GM18499 (cell line): Measurements from ENCODE around the gene ABCC11.
"Not testable (repeated sequence)": the region's sequence is repeated elsewhere in the genome, so short reads cannot be mapped to it uniquely, and the experiment has no call there.

Experiments
- ATAC-seq: cut with Tn5 transposase; IDR thresholded peaks from one replicate; pipeline ENCODE4 v1.9.1; 2021; ENCODE audit warnings: moderate number of reproducible peaks; ENCODE audit not compliant: insufficient read depth, unreplicated experiment

The ABCC11 gene

GRCh38 chr16:48204825-48205151, 42.6 kb downstream of the ABCC11 start:
- ATAC-seq = no peak

GRCh38 chr16:48203974-48204824, 43.1 kb downstream of the ABCC11 start:
- ATAC-seq = no peak

- ATAC-seq = no peak
Measured at GRCh38 chr16:48201515-48202201, 45.7 kb downstream of the ABCC11 start.

GRCh38 chr16:48197294-48197693, 50.0 kb downstream of the ABCC11 start:
- ATAC-seq = no peak

- no peak for ATAC-seq
Measured at GRCh38 chr16:48194828-48195556, 52.3 kb downstream of the ABCC11 start.

- ATAC-seq = no peak
Measured at GRCh38 chr16:48193846-48194245, 53.5 kb downstream of the ABCC11 start.

DNA sequence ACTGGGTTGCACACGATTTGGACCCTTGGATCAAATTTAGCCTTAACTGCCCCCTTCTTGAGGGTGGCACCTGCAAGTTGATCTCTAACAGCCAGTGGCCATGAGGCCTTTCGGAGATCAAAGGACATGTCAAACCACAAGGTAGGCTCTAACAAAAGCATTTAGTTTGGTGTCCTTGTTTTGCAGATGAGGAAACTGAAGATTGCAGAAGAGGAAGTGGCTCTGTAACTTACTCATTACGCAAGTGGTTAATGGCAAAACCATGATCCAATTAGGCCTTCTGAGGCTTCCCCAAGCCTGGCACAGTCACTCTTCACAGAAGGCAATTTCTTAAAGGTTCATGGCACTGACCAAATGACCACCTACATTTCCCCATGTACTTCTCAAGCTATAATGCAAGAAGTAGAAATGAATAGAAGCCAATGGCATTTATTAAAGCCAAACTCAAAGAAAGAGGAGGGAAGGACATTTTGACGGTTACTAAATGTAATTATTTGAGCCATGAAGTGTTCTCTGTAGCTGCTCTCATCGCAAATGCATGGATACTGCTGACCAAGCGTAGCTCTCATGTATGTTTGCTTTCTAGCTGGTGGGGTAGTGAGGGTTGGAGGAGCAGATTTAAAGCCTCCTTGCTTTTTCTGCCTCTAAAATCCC, 58.8 kb downstream of the ABCC11 start:
- peak; percentile 78 for ATAC-seq

DNA sequence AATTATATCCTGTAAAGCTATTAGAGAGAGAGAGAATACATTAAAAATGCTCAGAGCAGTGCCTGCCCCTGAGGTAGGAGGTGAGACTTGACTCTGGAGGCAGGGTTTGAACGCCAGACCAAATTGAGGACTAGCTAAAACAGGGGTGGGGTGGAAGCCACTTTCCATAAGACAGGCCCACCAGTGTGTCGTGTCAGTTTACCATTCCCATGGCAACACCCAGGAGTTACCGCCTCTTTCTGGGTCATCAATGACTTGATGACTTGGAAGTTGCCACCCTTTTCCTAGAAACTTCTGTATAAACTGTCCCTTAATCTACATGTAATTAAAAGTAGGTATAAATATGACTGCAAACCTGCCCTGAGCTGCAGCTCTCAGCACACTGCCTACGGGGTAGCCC, 59.6 kb downstream of the ABCC11 start:
- no peak for ATAC-seq

GRCh38 chr16:48184681-48185080, 62.7 kb downstream of the ABCC11 start:
- no peak for ATAC-seq

DNA sequence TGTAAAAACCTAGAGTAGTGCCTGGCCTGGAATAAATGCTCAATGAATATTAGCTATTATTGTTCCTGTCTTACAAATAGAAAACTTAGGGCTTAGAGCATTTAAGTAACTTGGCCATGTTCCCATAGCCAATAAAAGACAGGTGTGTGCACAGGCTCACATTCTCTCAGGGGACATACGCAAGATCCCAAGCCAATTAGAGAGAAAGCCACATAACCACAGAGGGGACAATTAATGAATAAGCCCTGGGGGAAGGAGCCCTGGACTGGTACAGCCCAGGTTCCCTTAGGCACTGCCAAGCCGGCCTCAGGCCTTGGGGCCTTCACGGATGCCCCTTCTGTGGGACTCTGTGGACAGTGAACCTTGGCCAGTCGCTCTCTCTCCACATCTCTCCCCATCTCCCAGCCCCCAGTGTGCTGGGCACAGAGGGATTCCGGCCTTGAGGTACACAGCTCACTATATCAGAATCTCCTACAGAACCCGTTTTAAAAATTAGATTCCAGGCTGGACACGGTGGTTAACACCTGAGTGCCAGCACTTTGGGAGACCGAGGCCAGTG, 64.3 kb downstream of the ABCC11 start:
- no peak for ATAC-seq

GRCh38 chr16:48181746-48182520, 65.4 kb downstream of the ABCC11 start:
- not testable (repeated sequence) for ATAC-seq

DNA sequence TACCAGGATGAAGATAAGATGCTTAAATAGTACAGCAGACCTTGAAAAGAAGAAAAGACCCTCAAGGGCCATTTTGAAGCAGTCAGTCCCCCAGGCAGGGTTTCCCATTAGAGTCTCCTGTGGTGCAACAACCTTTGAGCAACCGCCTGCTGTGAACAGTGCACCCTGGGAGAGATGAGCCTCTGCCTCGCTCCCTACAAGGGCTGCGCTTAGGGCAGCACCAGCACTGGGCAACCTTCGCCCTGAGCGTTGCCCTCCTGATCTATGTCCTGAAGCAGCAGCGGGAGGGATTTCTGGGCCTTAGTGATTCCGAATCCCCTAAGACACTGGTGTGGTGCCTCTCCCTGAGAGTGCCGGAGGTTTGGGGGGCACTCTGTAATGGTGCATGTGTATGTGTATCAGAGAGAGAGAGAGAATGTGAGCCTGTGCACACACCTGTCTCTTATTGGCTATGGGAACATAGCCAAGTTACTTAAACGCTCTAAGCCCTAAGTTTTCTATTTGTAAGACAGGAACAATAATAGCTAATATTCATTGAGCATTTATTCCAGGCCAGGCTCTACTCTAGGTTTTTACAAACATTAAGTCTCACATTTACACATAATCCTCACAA, 66.4 kb downstream of the ABCC11 start:
- no peak for ATAC-seq

DNA sequence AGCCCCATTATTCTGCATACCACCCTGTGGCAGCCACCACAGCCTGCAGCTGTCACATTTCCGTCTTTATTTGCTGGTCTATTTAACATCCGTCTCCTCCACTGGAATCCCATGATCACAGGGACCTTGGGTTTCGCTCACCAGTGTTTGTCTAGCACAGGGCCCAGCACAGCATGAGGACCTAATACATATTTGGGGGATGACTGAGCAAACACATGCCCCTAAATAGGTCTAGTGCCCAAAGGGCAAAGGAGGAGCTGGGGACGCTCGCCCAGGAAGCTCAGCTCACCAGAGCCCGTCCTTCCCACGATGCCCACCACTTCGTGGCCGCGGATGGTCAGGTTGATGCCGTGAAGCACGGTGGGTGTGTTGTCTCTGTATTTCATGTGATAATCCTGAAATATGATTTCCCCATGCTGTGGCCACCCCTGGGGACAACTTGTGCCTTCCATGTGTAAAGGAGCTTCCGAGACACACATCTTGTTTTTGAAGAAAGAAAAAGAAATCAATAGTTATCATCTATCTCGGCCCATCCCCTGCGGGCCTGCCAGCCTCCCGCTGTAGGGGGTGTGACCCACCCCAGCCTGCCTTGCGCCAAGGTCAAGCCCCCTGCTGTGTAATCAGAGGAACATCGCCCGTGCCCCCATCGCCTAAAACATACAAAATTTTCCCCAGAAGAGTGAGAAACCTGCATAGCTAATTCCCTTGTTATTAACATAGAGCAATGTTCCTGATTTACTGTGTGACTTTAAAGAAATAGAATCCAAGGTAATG, 70.5 kb downstream of the ABCC11 start:
- no peak for ATAC-seq

DNA sequence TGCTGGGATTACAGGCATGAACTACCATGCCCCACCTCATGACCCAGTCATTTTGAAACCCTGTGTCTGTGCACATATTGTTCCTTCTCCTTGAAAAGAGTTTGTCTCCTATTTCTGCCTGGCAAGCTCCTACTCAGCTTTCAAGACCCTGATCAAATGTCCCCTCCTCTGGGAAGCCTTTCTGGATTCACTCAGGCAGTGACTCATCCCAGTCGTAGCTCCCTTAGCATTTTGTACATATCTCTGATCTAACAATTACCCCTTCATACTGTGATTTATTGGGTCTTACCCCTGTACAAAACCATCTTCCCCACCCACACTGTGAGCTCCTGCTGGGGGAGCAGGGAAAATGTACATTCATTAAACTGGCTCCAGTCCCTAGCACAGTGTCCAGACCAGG, 73.5 kb downstream of the ABCC11 start:
- no peak for ATAC-seq

- no peak for ATAC-seq
Measured at GRCh38 chr16:48172682-48173081, 74.7 kb downstream of the ABCC11 start.

DNA sequence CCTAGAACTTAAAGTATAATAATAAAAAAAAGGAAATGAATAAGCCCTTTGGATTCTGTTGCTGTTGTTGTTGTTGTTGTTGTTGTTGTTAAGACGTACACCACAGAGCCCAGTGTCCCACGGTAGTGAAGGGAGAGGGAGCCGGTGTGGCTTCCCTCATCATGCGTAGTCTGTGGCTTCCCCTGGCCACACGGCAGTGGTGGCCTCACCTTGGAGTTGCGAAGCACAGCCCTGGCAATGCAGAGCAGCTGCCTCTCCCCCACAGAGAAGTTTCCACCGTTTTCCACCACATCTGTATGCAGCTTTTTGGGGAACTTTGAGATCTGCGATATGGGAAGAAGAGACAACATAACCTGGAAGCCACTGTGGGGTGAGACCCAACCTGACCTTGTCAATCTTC, 77.4 kb downstream of the ABCC11 start:
- no peak for ATAC-seq

DNA sequence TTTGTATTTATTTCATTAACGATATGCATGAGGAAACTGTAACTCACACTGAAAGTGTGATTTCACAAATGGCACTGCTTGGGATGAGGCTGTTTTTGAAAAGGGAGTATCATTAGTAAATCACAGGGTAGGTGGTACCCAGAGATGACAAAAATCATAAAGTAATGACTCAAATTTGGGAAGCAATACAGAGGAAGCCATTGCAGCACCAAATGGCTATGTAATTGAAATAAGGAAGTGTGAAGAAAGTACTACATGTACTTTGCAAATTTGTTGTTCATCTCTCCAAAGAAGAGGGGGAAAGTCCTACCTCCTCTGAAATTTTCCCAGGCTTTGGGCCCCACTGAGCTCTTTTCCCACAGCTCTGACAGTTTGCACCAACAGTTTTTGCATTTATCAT, 79.3 kb downstream of the ABCC11 start:
- no peak for ATAC-seq

DNA sequence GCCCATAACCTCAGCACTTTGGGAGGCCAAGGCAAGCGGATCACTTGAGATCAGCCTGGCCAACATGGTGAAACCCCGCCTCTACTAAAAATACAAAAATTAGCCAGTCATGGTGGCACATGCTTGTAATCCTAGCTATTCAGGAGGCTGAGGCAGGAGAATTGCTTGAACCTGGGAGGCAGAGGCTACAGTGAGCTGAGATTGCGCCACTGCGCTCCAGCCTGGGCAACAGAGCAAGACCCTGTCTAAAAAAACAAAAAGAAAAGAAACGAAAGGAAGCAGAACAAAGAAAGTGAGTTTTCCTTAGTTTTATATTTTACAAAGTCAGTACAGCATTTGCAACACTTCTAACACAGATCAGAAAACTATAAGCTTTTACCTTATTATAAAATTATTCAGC, 80.7 kb downstream of the ABCC11 start:
- ATAC-seq = not testable (repeated sequence)
